CD4-positive, alpha-beta memory T cell (primary cell): ENCODE results near the gene ASCL2. TPM values are rescaled to one million over a fixed set of nuclear protein-coding genes. Genes with fewer than 3 reads are reported as not detected.

Source experiments
- CTCF ChIA-PET: fragments of 350-600 bp; sonication (Branson Sonifier 250); formaldehyde crosslinking; loops from one replicate; lab custom pipeline; 2021; ENCODE audit warnings: inconsistent platforms; ENCODE audit not compliant: partially characterized antibody; lab: Charles Lee
- POLR2A ChIA-PET: fragments of 350-600 bp; sonication (Branson Sonifier 250); formaldehyde crosslinking; loops from one replicate; lab custom pipeline; 2021; ENCODE audit not compliant: partially characterized antibody; lab: Charles Lee
- DNase-seq, 5 donors: peaks; one replicate each; pipeline versions ENCODE4 v3.0.0 to v3.0.0-alpha.2; 2020 to 2022; ENCODE audit warnings: mixed read lengths in 1 of 5
- H3K27ac ChIP-seq: one replicate; pipeline ENCODE4 v1.7.0; 2013; ENCODE audit warnings: low read depth, low read length
- H3K27me3 ChIP-seq: 2 replicates; pipeline ENCODE4 v1.7.0; 2013; ENCODE audit warnings: mild to moderate bottlenecking, low read length, moderate library complexity; ENCODE audit not compliant: insufficient read depth
- H3K36me3 ChIP-seq: 2 replicates; pipeline ENCODE4 v1.7.0; 2013; ENCODE audit warnings: mild to moderate bottlenecking, low read length, moderate library complexity; ENCODE audit not compliant: insufficient read depth
- H3K4me1 ChIP-seq: 2 replicates; pipeline ENCODE4 v1.7.0; 2013; ENCODE audit warnings: mild to moderate bottlenecking, low read length, moderate library complexity; ENCODE audit not compliant: insufficient read depth
- H3K4me3 ChIP-seq, 2 donors: one replicate each; pipeline ENCODE4 v1.7.0; 2013; ENCODE audit warnings: low read length in 2 of 2, mild to moderate bottlenecking in 1 of 2
- H3K9me3 ChIP-seq, 2 donors: one replicate each; pipeline ENCODE4 v1.7.0; 2013; ENCODE audit warnings: low read length in 2 of 2, control low read depth in 1 of 2; ENCODE audit not compliant: control insufficient read depth in 1 of 2
- H3K27ac Mint-ChIP-seq, 7 donors: one replicate each; pipeline ENCODE4 v1.8.0; 2020 to 2021; ENCODE audit warnings: mixed read lengths in 7 of 7, mild to moderate bottlenecking in 6 of 7, inconsistent platforms in 3 of 7, moderate library complexity in 3 of 7
- H3K27me3 Mint-ChIP-seq, 2 donors: one replicate each; pipeline ENCODE4 v1.8.0; 2020 to 2021; ENCODE audit warnings: mixed read lengths in 2 of 2
- H3K36me3 Mint-ChIP-seq, 2 donors: one replicate each; pipeline ENCODE4 v1.8.0; 2020 to 2021; ENCODE audit warnings: mixed read lengths in 2 of 2, inconsistent platforms in 1 of 2, mild to moderate bottlenecking in 1 of 2
- H3K4me1 Mint-ChIP-seq, 4 donors: one replicate each; pipeline ENCODE4 v1.8.0; 2020 to 2021; ENCODE audit warnings: mixed read lengths in 4 of 4, mild to moderate bottlenecking in 1 of 4
- H3K4me3 Mint-ChIP-seq, 8 donors: one replicate each; pipeline ENCODE4 v1.8.0; 2020 to 2021; ENCODE audit warnings: mixed read lengths in 8 of 8, mild to moderate bottlenecking in 7 of 8, moderate library complexity in 6 of 8, inconsistent platforms in 3 of 8
- H3K9me3 Mint-ChIP-seq, 8 donors: one replicate each; pipeline ENCODE4 v1.8.0; 2020 to 2021; ENCODE audit warnings: mixed read lengths in 8 of 8, mild to moderate bottlenecking in 5 of 8, inconsistent platforms in 3 of 8, moderate library complexity in 1 of 8
- intact Hi-C: fragments of 100-400 bp; cut with micrococcal nuclease; formaldehyde crosslinking; loops from one replicate; pipeline ENCODE4 v1.15.1; 2023
- polyA plus RNA-seq, 2 donors: library from polyadenylated mRNA; unstranded; fragments of 300-500 nt; fragmentation: Illumina TruSeq; gene quantifications; one replicate each; pipeline ENCODE4 v1.2.3, GENCODE V29; 2021
- total RNA-seq, 2 experiments: library from RNA; stranded (reverse); gene quantifications; one replicate each; pipeline ENCODE4 v1.2.3, GENCODE V29; 2021

Gene ASCL2
- total and polyA plus RNA-seq, 4 experiments from 2014 or later, result 0.29 to 0.57 TPM; not detected in 2

DNA sequence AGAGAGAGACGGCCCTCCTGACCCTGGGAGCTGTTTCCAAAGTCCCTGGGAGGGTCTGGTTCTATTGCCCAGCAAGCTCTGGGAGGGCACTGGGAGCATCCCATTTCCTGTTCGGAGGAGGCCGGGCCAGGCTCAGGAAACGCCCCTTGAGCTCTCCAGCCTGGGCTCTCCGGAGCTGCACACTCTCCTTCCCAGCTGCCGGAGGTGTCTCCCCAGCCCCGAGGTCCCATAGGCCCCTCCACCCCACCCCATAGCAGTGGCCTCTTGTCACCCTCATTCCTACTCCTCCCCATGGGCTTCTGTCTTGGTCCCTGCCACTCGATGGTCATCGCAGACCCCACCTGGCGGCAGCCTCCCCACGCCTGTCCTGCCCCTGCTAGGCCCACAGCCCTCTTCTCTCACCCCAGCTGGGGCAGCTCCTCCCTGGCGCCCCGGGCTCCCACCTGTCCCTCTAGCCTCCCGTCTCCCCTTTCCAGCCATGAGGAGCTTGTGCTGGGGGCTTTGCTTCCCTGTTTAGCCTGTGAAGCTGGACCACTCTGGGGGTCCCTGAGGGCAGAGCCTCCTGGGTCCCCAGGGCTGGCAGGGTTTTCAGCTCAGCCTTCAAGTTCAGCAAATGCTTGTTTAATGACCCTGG, 34.2 kb upstream of the ASCL2 start:
- Mint-ChIP-seq H3K4me3 (peak overlapping the region in 6 of 8 donors; percentile 54 to 97 (median 86)), H3K4me1 (peaks cover 26 to 60% (median 42%) of the 10 kb centered on the region in 4 donors), H3K27me3 (no peaks in the 10 kb centered on the region), H3K36me3 (peaks cover 4 to 14% of the 10 kb centered on the region in 2 donors), H3K9me3 (no peaks in the 10 kb centered on the region), H3K27ac (peak overlapping the region in 6 of 7 donors; percentile 29 to 81 (median 59))
- ChIA-PET CTCF (interaction anchor here (0.8 to 8.6 kb wide), 33 partner anchors 9 to 599 kb away, joined by 3 to 262 read pairs (median 5); partner anchors contain the start of genes CD81 and TSSC4), POLR2A (interaction anchor here (0.7 to 5.6 kb wide), 9 partner anchors 12 to 115 kb away, joined by 3 to 37 read pairs (median 9); partner anchors contain the start of genes CD81 and TSSC4)
- Histone ChIP-seq H3K4me3 (no peak overlapping the region), H3K4me1 (peaks cover 78% of the 10 kb centered on the region), H3K27me3 (no peaks in the 10 kb centered on the region), H3K9me3 (no peaks in the 10 kb centered on the region), H3K36me3 (no peaks in the 10 kb centered on the region), H3K27ac (peak overlapping the region; percentile 52)
- intact Hi-C loops, result loop anchor here (1.0 to 5.0 kb wide), 5 partner anchors 73 to 583 kb away; partner anchors contain the start of genes CD81, CDKN1C and TSSC4
- DNase-seq, result peak in 1 of 5 donors; percentile 39

- Histone ChIP-seq H3K4me3 (peak overlapping the region in 1 of 2 donors; percentile 63), H3K36me3 (no peaks in the 10 kb centered on the region), H3K27me3 (no peaks in the 10 kb centered on the region), H3K27ac (peak overlapping the region; percentile 60), H3K4me1 (peaks cover 86% of the 10 kb centered on the region), H3K9me3 (no peaks in the 10 kb centered on the region)
- ChIA-PET POLR2A (interaction anchor here (0.7 to 5.6 kb wide), 10 partner anchors 13 to 116 kb away, joined by 3 to 73 read pairs (median 19); partner anchors contain the start of genes CD81 and TSSC4), CTCF (interaction anchor here (0.8 to 8.6 kb wide), 19 partner anchors 10 to 599 kb away, joined by 3 to 262 read pairs (median 6); partner anchors contain the start of genes CD81 and TSSC4)
- intact Hi-C loops, result loop anchor here (2.0 to 5.0 kb wide), 3 partner anchors 73 to 583 kb away; partner anchors contain the start of genes CD81 and CDKN1C
- Mint-ChIP-seq H3K27me3 (no peaks in the 10 kb centered on the region), H3K36me3 (peaks cover 4 to 18% of the 10 kb centered on the region in 2 donors), H3K9me3 (no peaks in the 10 kb centered on the region), H3K27ac (peak overlapping the region in 5 of 7 donors; percentile 22 to 95 (median 88)), H3K4me3 (peak overlapping the region; percentile 35 to 97 (median 95)), H3K4me1 (peaks cover 29 to 67% (median 46%) of the 10 kb centered on the region in 4 donors)
- DNase-seq, result peak in 1 of 5 donors; percentile 13
Measured at GRCh38 chr11:2303627-2304505, 33.5 kb upstream of the ASCL2 start.

DNA sequence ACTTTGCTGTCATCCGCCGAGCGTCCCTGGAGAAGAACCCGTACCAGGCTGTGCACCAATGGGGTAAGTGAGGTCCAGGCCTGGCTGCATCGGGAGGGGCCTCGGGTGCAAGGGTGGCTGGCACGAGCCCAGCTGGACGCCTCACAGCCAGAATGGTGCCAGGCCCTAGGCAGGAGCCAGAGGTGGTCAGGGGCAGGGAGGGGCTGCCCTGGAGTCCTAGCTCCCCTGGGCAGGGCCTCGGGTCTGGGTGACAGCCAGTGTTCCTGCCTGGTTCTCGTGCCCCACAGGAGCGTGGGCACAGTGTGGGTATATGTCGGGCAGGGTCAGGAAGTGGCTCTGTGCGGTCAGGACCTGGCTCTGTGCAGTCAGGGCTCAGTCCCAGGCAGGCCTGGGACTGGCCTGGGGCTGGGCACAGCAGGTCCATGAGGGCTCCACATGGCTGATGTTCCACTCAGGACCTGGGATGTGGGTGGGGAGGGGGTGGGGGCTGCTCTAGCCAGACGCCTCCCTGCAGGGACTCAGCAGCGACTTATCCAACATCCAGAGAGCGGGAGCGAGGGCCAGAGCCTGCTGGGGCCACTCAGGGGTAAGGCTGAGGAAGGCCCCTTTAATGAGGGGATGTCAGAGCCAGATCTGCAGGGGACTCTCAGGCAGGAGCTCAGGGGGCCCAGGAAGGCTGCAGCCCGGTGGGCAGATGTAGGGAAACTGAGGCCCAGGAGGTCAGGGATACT, 32.7 kb upstream of the ASCL2 start:
- Mint-ChIP-seq H3K27ac (peak overlapping the region; percentile 68 to 95 (median 88)), H3K9me3 (no peaks in the 10 kb centered on the region), H3K4me1 (peaks cover 29 to 72% (median 46%) of the 10 kb centered on the region in 4 donors), H3K36me3 (peaks cover 4 to 21% of the 10 kb centered on the region in 2 donors), H3K27me3 (no peaks in the 10 kb centered on the region), H3K4me3 (peak overlapping the region; percentile 86 to 97 (median 96))
- intact Hi-C loops, result loop anchor here (5.0 kb wide), 2 partner anchors 74 to 584 kb away; partner anchors contain the start of genes CD81 and CDKN1C
- no peaks in the 10 kb centered on the region for H3K36me3 ChIP-seq
- no peaks in the 10 kb centered on the region for H3K27me3 ChIP-seq
- peak in 2 of 5 donors; percentile 10 to 39 for DNase-seq
- H3K4me1 ChIP-seq, result peaks cover 93% of the 10 kb centered on the region
- H3K9me3 ChIP-seq, result no peaks in the 10 kb centered on the region
- peak overlapping the region in 1 of 2 donors; percentile 63 for H3K4me3 ChIP-seq
- ChIA-PET POLR2A (interaction anchor here (1.3 to 5.6 kb wide), 10 partner anchors 8 to 116 kb away, joined by 3 to 73 read pairs (median 16); partner anchors contain the start of genes CD81 and TSSC4), CTCF (interaction anchor here (0.8 to 8.6 kb wide), 8 partner anchors 80 to 452 kb away, joined by 3 to 262 read pairs (median 4); partner anchors contain the start of gene TSSC4)
- peak overlapping the region; percentile 60 for H3K27ac ChIP-seq

DNA sequence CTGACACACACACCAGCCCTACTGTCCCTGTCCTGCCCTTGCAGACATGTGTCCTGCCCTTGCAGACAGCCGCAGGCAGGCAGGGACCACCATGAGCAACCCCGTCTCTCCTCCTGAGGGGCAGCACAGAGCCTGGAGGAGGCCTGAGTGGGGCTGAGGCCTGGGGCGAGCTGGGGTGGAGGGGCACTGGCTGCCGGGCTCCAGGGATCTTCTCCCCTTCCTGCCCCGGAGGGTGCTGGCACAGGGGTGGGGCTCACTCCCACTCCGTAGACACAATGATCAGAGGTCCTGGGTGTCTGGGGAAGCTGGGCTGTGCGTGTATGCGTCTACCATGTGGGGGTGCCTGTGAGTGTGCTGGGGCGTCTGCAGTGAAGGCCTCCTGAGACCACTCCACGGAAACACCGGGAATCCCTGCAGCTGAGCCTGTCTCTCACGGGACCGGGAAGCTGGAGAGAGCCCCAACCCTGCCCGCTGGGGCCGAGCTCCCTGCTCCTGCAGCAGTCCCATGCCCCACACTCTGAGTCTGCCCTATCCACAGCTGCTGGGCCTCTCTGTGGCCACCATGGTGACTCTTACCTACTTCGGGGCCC, 32.0 kb upstream of the ASCL2 start:
- Mint-ChIP-seq H3K4me1 (peaks cover 30 to 79% (median 47%) of the 10 kb centered on the region in 4 donors), H3K27ac (peak overlapping the region; percentile 68 to 95 (median 88)), H3K27me3 (no peaks in the 10 kb centered on the region), H3K36me3 (peaks cover 4 to 28% of the 10 kb centered on the region in 2 donors), H3K9me3 (no peaks in the 10 kb centered on the region), H3K4me3 (peak overlapping the region; percentile 86 to 97 (median 96))
- Histone ChIP-seq H3K27ac (peak overlapping the region; percentile 60), H3K36me3 (no peaks in the 10 kb centered on the region), H3K9me3 (no peaks in the 10 kb centered on the region), H3K27me3 (no peaks in the 10 kb centered on the region), H3K4me3 (peak overlapping the region; percentile 63 to 65), H3K4me1 (peaks cover 94% of the 10 kb centered on the region)
- ChIA-PET POLR2A (interaction anchor here (1.3 to 5.6 kb wide), 11 partner anchors 8 to 712 kb away, joined by 3 to 73 read pairs (median 15); partner anchors contain the start of genes CD81 and TSSC4), CTCF (interaction anchor here (0.9 to 8.6 kb wide), 8 partner anchors 8 to 452 kb away, joined by 3 to 262 read pairs (median 4); no protein-coding TSS in a partner anchor)
- peak in 2 of 5 donors; percentile 18 to 25 for DNase-seq
- intact Hi-C loops, result loop anchor here (5.0 kb wide), 2 partner anchors 75 to 585 kb away; partner anchors contain the start of genes CD81 and CDKN1C

GRCh38 chr11:2301631-2302305, 31.4 kb upstream of the ASCL2 start, which contains the start of the genes C11orf21 and TSPAN32:
Gene C11orf21 (minus strand): TSS chr11:2301918. CDS start chr11:2301808, 110 bp downstream.
Gene TSPAN32 (plus strand): TSS chr11:2302013. CDS start chr11:2302150, 137 bp downstream.
- Mint-ChIP-seq H3K9me3 (no peaks in the 10 kb centered on the region), H3K27me3 (no peaks in the 10 kb centered on the region), H3K4me1 (peaks cover 30 to 81% (median 47%) of the 10 kb centered on the region in 4 donors), H3K4me3 (peak within 1 kb of the TSS; percentile 86 to 97 (median 96)), H3K27ac (peak within 1 kb of the TSS; percentile 90 to 95 (median 92)), H3K36me3 (peaks cover 4 to 31% of the 10 kb centered on the region in 2 donors)
- peak within 1 kb of the TSS; percentile 60 for H3K27ac ChIP-seq
- CTCF ChIA-PET, result interaction anchor here (0.6 to 8.6 kb wide), 8 partner anchors 8 to 232 kb away, joined by 3 to 262 read pairs (median 4); partner anchors contain the start of gene TSSC4
- POLR2A ChIA-PET, result interaction anchor here (0.6 to 5.6 kb wide), 14 partner anchors 9 to 1077 kb away, joined by 3 to 73 read pairs (median 4); partner anchors contain the start of genes CD81, LSP1, TSSC4 and ZNF195
- intact Hi-C loops, result loop anchor here (1.0 to 5.0 kb wide), 3 partner anchors 76 to 586 kb away; partner anchors contain the start of genes CD81, CDKN1C and TSSC4
- H3K27me3 ChIP-seq, result no peaks in the 10 kb centered on the region
- peaks cover 87% of the 10 kb centered on the region for H3K4me1 ChIP-seq
- peak; percentile 42 to 78 (median 54) for DNase-seq
- H3K4me3 ChIP-seq, result peak within 1 kb of the TSS; percentile 63 to 65
- H3K9me3 ChIP-seq, result no peaks in the 10 kb centered on the region
- no peaks in the 10 kb centered on the region for H3K36me3 ChIP-seq
